HG03442 (cell line): Measurements from ENCODE around the gene ANO8.
"Not testable (repeated sequence)": the region's sequence is repeated elsewhere in the genome, so short reads cannot be mapped to it uniquely, and the experiment has no call there.

Experiments used
- ATAC-seq: cut with Tn5 transposase; IDR thresholded peaks from one replicate; pipeline ENCODE4 v1.9.1; 2021; ENCODE audit warnings: mild to moderate bottlenecking, moderate library complexity; ENCODE audit not compliant: unreplicated experiment

ANO8 gene

GRCh38 chr19:17294051-17294891 is 40.4 kb downstream of the ANO8 start:
- no peak for ATAC-seq

GRCh38 chr19:17293605-17294004 is 41.0 kb downstream of the ANO8 start:
- no peak for ATAC-seq

- ATAC-seq, result no peak
Observed at GRCh38 chr19:17292301-17293074, 42.2 kb downstream of the ANO8 start.

GRCh38 chr19:17289489-17289888 is 45.2 kb downstream of the ANO8 start:
- no peak for ATAC-seq

- ATAC-seq, result no peak
Observed at GRCh38 chr19:17286752-17287151, 47.9 kb downstream of the ANO8 start.

DNA sequence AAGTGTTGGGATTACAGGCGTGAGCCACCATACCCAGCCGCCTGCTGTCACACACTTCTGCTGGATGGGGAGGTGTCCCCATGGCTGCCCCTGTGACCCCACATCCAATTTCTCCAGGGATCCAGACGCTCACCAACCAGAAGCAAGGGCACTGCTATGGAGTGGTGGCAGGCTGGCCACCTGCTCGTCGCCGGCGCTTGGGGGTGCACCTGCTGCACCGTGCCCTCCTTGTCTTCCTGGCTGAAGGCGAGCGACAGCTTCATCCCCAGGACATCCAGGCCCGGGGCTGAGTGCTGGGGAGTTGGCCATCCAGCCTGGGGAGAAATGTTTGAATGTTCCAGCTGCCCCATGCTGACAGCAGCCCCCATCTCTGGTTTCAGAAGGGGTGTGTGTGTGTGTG is 48.4 kb downstream of the ANO8 start:
- no peak for ATAC-seq

- ATAC-seq, result no peak
Observed at GRCh38 chr19:17285415-17286135, 49.1 kb downstream of the ANO8 start.

GRCh38 chr19:17283504-17283996 is 51.1 kb downstream of the ANO8 start:
- ATAC-seq, result no peak

DNA sequence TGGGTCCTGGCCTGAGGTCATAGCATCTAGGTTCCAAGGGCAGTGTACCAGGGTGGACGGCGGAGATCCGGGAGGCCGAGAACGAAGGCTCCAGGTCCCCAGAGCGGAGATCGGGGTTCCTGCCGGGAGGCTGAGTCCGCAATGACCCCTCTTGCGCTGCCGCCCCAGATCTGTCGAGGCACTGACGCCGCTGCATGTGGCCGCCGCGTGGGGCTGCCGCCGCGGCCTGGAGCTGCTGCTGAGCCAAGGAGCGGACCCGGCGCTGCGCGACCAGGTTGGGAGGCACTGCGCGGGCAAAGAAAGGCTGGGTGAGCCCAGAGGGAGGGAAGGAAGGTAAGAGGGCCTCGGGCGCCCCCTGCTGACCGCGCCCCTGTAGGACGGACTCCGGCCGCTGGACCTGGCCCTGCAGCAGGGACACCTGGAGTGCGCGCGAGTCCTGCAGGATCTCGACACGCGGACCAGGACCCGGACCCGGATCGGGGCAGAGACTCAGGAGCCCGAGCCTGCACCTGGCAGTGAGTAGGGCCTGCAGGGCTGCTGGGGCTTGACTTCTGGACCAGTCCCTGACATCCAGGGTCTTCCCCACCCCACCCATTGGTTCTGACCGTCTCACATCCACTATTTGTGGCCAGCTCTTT is 52.0 kb downstream of the ANO8 start:
- ATAC-seq, result no peak

DNA sequence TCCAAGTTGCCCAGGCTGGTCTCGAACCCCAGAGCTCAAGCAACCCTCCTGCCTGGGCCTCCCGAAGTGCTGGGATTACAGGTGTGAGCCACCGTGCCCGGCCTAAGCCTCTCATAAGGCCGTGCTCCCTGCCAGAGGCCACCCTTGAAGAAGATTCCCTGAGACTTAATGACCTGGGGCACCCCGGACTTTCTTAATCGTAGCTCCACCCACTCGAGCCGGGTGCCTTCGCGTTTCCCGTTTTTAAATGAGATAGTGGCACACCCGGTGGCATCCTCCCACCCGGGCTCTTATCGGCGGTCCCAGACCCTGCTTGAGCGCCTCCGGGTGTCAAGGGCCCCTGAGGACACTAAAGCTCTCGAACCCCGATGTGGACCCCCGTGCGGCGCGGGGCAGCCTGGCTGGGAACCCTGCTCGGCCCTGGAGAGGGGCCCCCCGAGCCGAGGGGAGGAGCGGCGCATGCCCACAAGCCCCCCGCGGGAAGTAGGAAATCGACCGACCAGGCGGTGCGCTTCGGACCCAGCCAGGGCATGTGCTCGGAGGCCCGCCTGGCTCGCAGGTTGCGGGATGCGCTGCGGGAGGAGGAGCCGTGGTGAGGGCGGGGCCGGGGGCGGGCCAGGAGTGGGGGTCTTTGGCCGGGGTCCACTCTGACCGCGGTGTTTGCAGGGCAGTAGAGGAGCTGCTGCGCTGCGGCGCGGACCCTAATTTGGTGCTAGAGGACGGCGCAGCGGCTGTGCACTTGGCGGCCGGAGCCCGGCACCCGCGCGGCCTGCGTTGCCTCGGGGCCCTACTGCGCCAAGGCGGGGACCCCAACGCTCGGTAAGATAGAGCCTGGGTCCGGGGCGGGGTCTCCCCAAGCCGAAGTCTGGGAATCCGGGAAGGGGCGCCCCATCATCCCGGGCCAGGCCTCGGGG is 53.0 kb downstream of the ANO8 start, which contains the start of gene ANKLE1:
ANKLE1 (plus strand) TSS at position 511 of the 914 bp plus-strand sequence; CDS start at position 531, 20 bp downstream.
- no peak for ATAC-seq

- ATAC-seq, result no peak
Observed at GRCh38 chr19:17279436-17279835, 55.2 kb downstream of the ANO8 start.

DNA sequence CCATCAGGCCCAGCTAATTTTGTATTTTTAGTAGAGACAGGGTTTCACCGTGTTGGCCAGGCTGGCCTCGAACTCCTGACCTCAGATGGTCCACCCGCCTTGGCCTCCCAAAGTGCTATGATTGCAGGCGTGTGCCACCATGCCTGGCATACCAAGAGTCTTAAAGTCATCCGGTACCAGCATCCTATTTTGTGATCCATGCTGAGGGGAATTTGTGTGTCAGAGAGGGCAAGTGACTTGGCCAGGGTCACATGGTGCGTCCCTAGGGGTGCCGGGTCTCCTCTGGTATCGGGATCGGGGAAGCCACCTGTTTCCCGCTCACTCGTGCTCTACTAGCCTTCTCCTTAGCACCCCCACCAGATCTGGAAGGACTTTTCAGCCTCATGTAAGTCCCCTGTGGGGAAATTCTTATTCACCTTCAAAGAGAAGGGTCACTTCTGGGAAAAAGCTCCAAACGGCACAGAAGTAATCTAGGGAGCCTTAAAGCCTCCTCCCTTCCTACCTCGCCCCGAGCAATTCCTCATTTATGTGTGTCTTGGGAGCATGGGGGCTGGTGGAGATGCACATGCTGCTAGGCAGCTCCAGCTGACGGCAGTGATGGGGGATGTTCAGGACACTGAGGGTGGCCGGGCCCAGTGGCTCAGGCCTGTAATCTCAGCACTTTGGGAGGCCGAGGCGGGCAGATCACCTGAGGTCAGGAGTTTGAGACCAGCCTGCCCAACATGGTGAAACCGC is 59.0 kb downstream of the ANO8 start:
- ATAC-seq, result no peak

DNA sequence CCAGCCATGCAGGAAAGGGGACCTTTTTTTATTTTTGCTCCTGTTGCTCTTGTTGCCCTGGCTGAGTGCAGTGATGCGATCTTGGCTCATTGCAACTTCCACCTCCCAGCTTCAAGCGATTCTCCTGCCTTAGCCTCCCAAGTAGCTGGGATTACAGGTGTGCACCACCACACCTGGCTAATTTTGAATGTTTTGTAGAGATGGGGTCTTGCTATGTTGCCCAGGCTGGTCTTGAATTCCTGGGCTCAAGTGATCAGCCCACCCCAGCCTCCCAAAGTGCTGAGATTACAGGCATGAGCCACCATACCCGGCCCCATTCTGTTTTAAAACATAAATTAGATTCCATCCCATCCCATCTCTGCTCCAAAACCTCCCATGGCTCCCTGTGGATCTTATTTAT is 59.8 kb downstream of the ANO8 start:
- not testable (repeated sequence) for ATAC-seq
